GM12874 (cell line): ENCODE data around the gene RAB3B.

Source experiments
- TF ChIP-seq, protein P1 (sequence below): IDR thresholded peaks from 2 replicates; pipeline ENCODE4 v1.5.1; 2011; ENCODE audit warnings: low read depth, mild to moderate bottlenecking, control low read depth, low read length, moderate library complexity; ENCODE audit not compliant: insufficient read depth

The RAB3B gene

GRCh38 chr1:51867479-51868232 is 122.8 kb downstream of the RAB3B start:
- TF ChIP-seq, protein P1, sequence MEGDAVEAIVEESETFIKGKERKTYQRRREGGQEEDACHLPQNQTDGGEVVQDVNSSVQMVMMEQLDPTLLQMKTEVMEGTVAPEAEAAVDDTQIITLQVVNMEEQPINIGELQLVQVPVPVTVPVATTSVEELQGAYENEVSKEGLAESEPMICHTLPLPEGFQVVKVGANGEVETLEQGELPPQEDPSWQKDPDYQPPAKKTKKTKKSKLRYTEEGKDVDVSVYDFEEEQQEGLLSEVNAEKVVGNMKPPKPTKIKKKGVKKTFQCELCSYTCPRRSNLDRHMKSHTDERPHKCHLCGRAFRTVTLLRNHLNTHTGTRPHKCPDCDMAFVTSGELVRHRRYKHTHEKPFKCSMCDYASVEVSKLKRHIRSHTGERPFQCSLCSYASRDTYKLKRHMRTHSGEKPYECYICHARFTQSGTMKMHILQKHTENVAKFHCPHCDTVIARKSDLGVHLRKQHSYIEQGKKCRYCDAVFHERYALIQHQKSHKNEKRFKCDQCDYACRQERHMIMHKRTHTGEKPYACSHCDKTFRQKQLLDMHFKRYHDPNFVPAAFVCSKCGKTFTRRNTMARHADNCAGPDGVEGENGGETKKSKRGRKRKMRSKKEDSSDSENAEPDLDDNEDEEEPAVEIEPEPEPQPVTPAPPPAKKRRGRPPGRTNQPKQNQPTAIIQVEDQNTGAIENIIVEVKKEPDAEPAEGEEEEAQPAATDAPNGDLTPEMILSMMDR: no peak

DNA sequence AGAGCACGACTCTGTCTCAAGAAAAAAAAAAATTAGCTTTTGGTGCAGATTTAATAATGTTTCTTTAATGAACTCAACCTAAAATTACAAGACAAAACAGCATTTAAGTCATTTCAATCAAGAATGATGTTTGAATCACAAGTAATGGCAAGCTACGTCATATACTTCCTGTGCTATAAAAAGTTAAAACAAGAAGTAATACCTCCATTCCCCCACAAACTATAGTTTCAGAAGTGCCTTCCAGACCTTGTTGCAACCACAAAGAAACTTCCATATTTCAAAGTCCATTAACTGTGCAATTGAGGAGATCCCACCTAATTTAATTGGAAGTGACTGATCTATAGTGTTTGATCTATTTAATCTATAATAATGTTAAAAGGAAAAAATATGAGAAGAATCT is 127.1 kb downstream of the RAB3B start:
- TF ChIP-seq, protein P1: no peak

DNA sequence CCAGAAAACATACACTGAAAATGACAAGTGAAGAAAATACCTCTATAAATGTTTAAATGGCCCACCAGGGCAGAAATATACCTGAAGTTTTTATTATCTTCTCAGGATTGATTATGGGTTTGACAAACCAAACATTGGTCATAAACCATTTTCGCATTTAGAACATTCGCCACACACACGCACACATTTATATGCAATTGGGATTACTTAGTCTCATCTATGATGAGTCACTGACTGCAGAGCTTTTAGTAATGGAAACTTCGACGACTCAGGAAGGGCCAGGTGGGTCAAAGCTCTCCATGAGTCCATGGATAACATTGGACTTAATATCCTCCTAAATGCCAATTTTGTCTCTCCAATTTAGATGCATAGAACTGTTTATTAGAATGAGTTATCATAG is 128.8 kb downstream of the RAB3B start:
- TF ChIP-seq, protein P1: no peak

GRCh38 chr1:51859735-51860134 is 130.8 kb downstream of the RAB3B start:
- TF ChIP-seq, protein P1: no peak

- TF ChIP-seq, protein P1: no peak
Observed at GRCh38 chr1:51859333-51859732, 131.2 kb downstream of the RAB3B start.

DNA sequence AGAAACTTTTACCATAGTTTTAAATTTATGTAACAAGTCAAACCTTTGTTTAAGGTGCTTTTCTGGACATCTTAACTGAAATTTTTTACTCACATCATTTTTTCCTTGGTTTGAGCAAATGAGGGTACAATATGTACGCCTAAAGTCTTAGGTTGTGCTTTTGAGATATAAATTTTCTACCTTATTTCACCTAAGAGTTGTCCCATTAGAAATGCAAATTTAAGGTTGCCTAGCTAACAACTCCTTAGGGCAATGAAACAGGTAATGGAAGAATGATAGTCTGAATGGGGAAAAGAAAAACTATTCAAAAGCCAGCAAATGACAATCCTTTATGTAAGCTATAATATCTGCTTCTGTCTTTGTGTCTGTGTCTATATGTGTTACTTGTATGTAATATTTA is 131.6 kb downstream of the RAB3B start:
- TF ChIP-seq, protein P1: no peak
